Stimulated activated CD4-positive, alpha-beta T cell treated with anti-CD3 and anti-CD28 coated beads, Interleukin-4, amount 100 ng/mL, for 48 hours (primary cell): ENCODE results near the gene TRPV5.
A peak's percentile ranks its signal among the peaks of the same experiment; 100 is the strongest.

Experiments used
- DNase-seq, 2 donors: peaks; one replicate each; pipeline ENCODE4 v3.0.0-alpha.2; 2020; ENCODE audit warnings: low read depth in 2 of 2

The TRPV5 gene

DNA sequence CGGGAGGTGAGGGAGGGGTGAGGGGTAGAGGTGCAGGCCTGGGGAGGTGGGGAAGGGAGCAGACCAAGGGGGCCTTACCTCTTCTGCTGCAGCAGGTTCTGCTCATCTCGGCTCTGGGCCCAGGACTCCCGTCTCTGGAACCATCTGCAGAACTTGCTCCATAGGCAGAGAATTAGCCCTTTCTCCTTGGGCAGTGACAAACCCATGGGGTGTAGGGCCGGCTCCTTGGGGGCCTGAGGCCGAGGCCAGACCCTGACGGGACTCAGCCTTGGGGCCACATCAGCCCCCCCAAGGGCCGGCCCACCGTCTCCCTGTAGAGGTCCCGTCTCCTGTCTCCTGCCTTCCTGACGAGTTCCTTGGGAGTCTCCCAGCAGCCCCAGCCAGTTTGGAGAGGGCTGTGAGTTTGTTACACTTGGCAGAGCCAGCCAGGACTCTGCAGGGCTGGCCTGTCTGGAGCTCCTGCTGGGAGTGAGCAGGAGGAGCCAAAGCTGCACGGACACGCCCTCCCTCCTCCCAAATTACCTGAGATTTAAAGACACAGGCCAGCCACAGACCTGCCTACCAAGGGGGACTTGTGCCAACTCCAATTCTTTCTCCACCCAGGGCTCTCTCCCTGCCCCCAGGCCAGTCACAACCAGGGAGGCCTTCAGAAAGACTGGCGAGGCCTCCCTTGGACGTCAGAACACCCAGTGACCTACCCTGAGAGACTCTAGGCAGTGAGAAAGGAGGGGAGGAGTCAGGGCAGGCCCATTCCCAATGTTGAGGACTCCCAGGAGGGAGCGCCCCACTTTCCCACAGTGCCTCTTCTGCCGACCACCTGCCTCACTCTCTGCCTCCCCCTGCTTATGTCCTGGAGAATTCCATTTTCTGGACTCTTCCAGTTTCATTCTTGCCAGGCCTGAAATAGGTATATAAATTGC is 48.0 kb downstream of the TRPV5 start, which contains the start of gene TRPV6:
Gene TRPV6 (minus strand): TSS at position 435 of the 920 bp plus-strand sequence.
- DNase-seq: no peak

DNA sequence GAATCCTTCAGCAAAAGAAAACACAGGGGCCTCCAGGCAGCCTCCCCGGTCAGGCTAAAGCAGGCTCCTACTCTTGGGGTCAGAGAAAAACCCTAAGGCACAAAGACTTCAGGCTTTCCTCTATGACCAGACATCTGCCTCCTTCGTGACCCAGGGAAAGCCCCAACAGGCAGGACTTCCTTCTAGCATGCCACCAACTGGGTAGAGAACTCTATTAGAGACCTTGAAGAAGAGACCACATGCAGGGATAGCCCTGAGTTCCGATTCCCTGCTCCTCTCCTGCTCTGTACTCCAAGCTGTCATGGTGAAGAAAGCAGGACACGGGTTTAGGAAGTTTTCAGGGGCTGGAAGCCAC is 49.3 kb downstream of the TRPV5 start:
- DNase-seq: no peak

- DNase-seq: no peak
These were observed 49.8 kb downstream of the TRPV5 start for GRCh38 chr7:142883571-142884285.

- DNase-seq: no peak
These were observed 50.4 kb downstream of the TRPV5 start for GRCh38 chr7:142883145-142883544.

GRCh38 chr7:142882338-142882678 is 51.2 kb downstream of the TRPV5 start:
- DNase-seq: no peak

- DNase-seq: no peak
These were observed 51.8 kb downstream of the TRPV5 start for GRCh38 chr7:142881586-142882337.

- DNase-seq: peak; percentile 21 to 38
These were observed 52.6 kb downstream of the TRPV5 start for GRCh38 chr7:142880876-142881505.

DNA sequence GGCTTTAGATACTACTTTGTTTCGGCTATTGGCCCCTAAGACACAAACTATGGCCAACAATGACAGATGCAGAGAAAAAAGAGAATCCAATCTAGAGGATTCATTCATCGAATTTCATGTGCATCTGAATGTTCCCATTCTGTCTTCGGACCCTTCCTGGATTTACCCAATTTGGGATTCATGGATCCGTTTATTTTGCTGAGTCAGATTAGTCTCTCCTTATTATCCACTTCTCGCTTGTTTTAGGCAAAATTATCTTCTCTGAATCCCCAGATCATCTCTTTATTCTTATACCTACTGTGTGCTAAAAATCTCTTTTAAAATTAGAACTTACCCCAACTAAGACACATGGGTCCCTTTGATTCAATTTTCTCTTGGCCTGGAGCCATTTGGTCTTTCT is 54.5 kb downstream of the TRPV5 start:
- DNase-seq: no peak

- DNase-seq: no peak
These were observed 55.2 kb downstream of the TRPV5 start for GRCh38 chr7:142878315-142878714.

DNA sequence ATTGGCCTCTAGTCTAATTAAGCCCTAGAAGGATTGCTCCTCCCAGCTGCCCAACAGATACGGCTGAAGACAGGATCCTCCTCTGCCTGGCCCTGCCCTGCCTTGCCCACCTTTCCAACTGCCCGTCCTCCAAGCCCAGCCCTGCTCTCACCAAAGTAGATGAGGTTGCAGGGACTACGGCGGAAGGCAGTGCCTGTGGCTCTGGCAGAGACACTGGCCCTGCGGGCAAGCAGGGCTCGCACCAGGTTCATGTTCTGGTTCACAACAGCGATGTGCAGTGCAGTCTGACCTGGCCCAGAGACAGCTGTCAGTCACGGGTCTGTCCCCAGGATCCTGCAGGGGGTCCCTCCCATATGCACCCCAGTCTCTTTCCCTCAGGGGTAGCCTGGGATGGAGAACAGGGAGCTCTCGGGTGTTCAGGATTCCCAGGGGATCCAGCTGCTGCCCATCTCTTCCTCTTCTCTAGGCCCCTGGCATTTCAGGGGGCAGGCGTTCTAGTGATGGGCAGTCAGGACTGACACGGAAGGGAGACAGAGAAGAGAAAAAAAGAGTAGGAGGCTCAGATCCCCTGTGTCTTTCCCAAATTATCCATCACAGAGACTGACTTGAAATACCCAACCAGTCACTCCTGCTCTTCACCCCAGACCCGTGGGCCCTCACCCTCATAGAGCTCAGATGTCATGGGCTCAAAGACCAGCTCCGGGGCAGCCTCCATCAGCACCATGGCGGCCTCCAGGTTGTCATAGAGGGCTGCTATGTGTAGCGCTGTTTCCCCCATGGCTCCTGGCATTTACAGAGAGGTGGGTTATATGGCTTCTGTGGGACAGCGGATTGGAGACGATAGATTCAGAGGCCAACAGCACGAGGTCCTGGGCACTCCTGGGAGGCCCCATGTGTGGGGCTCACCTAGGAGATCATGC is 56.3 kb downstream of the TRPV5 start:
- no peak for DNase-seq

- DNase-seq: no peak
These were observed 57.1 kb downstream of the TRPV5 start for GRCh38 chr7:142876236-142876960.

DNA sequence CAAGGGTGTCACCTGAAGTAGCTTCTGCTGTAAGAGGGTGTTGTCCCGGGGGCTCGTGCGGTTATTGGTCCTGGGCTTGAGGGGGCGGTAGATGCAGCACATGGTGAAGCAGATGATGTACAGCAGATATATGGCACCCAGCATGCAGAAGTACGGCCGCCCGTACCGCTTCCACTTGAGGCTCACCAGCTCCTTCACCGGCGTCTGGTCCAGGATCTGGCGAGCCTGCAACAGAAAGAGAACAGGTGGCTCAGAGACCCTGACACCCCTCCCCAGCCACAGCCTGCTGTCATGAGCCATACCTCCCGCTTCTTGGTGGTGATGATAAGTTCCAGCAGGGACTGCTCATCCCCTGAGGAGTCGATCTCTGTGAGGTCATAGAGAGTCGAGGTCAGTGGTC is 58.1 kb downstream of the TRPV5 start:
- no peak for DNase-seq

DNA sequence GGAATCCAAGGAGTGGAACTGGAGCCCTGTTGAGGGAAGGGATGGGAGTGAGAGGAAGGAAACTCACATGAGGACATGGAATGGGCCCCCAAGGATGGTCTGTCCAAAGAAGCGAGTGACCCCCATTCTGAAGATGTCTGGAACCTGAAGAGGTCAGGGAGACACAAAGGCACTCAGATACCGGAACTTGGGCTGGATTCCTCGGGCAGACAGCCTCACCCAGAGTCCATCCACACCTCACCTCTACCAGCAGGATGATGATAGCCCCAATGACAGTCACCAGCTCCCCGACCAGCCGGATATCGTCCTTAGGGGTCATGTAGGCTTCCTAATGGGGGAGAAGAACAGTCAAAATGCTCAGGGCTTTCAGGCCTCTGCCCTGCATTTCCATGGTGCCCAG is 58.7 kb downstream of the TRPV5 start:
- DNase-seq: no peak

DNA sequence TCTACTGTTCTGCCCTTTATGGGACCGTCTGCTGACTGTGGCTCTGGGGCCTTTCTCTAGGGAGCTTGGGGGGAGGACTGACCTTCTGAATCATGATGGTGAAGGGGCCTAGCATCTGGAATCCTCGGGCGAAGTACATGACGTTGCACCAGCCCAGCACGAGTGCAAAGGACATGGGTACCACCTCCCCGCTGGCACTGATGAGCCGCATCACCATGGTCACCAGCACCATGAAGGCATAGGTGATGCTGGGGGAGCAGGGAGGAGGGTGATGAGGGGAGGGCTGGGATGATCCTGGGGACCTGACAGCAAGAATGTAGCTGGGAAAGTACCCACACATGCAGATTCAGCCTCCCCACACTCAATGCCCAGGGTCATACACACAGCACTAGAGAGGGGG is 59.1 kb downstream of the TRPV5 start:
- no peak for DNase-seq

GRCh38 chr7:142873871-142874270 is 59.7 kb downstream of the TRPV5 start:
- DNase-seq: no peak

DNA sequence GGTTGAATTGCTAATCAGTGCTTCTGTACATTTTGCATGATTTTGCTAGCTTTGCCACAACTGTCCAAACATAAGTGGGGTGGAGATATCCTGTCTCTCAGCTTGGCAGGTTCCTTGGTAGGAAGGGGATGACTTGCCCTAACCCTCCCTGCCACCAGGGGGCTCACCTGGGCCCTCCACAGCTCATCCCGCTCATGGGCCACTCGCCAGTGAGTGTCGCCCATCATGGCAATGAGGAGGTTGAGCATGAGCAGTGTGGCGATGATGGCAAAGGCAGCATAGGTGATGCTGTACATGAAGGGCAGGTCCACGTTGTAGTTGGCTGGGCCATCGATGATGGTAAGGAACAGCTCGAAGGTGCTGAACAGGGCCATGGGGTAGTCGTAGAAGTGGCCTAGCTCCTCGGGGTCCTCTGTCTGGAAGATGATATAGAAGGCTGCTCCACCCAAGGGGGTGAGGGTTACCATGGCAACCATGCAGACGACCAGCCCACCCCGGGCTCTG is 60.2 kb downstream of the TRPV5 start:
- DNase-seq: peak; percentile 26 to 54

GRCh38 chr7:142872106-142872675 is 61.4 kb downstream of the TRPV5 start:
- DNase-seq: no peak

- no peak for DNase-seq
These were observed 62.1 kb downstream of the TRPV5 start for GRCh38 chr7:142871260-142872105.
